GM12873 (cell line): ENCODE data around the gene FARP2.

ENCODE experiments used
- TF ChIP-seq, protein P1 (sequence below): IDR thresholded peaks from 2 replicates; pipeline ENCODE4 v1.5.1; 2012; ENCODE audit warnings: low read depth, mild to moderate bottlenecking, moderate library complexity, low read length, control low read depth; ENCODE audit not compliant: insufficient read depth; ENCODE audit errors: missing control alignments

Gene FARP2

GRCh38 chr2:241358470-241358869 is 2.4 kb downstream of the FARP2 start:
- TF ChIP-seq, protein P1, sequence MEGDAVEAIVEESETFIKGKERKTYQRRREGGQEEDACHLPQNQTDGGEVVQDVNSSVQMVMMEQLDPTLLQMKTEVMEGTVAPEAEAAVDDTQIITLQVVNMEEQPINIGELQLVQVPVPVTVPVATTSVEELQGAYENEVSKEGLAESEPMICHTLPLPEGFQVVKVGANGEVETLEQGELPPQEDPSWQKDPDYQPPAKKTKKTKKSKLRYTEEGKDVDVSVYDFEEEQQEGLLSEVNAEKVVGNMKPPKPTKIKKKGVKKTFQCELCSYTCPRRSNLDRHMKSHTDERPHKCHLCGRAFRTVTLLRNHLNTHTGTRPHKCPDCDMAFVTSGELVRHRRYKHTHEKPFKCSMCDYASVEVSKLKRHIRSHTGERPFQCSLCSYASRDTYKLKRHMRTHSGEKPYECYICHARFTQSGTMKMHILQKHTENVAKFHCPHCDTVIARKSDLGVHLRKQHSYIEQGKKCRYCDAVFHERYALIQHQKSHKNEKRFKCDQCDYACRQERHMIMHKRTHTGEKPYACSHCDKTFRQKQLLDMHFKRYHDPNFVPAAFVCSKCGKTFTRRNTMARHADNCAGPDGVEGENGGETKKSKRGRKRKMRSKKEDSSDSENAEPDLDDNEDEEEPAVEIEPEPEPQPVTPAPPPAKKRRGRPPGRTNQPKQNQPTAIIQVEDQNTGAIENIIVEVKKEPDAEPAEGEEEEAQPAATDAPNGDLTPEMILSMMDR = no peak

DNA sequence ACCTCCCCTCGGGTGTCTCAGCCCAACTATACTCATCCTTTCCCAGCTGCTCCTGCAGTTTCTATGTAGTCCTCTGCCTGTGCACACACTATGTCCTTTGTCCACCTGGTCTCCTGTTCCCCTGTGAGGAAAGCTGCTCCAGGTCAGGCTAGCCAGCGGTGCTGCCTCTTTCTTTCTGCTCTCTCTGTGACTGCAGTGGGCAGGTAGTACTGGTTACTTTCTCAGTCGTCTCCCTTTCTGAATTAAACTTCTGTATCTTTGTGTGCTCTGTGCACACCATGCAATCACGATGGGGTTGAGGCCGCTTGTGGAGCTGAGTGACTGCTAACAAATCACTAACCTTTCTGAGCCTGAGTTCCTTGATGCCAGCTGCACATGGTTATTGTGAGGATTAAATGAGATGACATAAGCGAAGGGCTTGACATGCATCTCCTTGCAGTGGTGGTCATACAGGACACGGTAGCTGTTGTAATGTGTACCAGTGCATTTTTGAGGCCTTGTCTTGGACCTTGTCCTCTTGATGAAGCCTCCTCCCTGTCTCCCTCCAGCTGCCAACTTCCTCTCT is 3.5 kb downstream of the FARP2 start:
- TF ChIP-seq, protein P1 = no peak

GRCh38 chr2:241363426-241363825 is 7.3 kb downstream of the FARP2 start:
- TF ChIP-seq, protein P1 = no peak

DNA sequence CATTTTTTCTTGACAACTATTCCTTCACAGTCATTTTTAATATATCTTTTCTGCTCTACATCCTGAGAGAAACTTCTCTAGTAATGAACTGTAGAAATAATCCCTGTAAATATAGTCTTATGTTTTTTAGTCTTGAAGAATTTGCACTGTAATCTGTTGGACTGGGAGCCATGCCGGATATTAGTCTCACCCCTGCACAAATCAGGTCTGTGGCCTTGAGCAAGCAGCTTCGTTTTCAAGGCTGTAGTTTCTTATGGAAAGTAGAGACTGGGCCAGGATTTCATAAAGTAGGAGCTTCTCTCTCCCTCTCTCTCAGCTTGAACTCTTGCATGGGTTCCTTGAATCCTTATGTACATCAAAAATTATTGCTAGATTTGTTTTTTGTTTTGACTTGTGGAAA is 8.7 kb downstream of the FARP2 start:
- TF ChIP-seq, protein P1 = no peak

- TF ChIP-seq, protein P1 = no peak
Measured at GRCh38 chr2:241366678-241367077, 10.6 kb downstream of the FARP2 start.

GRCh38 chr2:241368643-241369042 is 12.6 kb downstream of the FARP2 start:
- TF ChIP-seq, protein P1 = no peak

- TF ChIP-seq, protein P1 = no peak
Measured at GRCh38 chr2:241372361-241372992, 16.4 kb downstream of the FARP2 start.

- TF ChIP-seq, protein P1 = no peak
Measured at GRCh38 chr2:241373446-241373845, 17.4 kb downstream of the FARP2 start.
